Measurements from ENCODE around the gene PMF1. TPM values are rescaled to one million over a fixed set of nuclear protein-coding genes. Genes with fewer than 3 reads are reported as not detected.
A peak's percentile ranks its signal among the peaks of the same experiment; 100 is the strongest.

PMF1 gene
- total RNA-seq, 1 donor from 2014 or later, result 57.0 TPM

DNA sequence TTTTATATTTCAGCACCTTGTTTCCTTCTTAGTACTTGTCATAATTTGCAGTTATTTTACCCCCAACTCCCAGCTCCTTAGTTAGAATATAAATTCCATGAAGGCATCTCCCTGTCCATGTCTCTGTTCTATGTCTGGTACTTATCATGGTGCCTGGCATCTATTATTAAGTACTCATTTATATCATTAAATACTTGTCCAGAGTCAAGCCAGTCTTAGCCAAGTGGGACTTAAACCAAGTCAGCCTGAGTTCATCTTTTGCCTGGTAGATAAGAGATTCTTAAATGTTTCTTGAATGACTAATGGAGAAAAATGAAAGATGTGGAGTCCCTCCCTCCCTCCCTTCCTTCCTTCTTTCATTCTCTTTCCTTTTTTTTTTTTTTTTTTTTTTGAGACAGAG lies 9.5 kb upstream of the PMF1 start:
- Mint-ChIP-seq H3K27me3 (ENCODE audit: unreplicated experiment) (no peaks in the 10 kb centered on the region), H3K4me3 (ENCODE audit: unreplicated experiment) (no peak overlapping the region), H3K4me1 (ENCODE audit: unreplicated experiment) (peaks cover 1% of the 10 kb centered on the region), H3K9me3 (ENCODE audit: unreplicated experiment) (no peaks in the 10 kb centered on the region), H3K27ac (ENCODE audit: unreplicated experiment) (no peak overlapping the region), H3K36me3 (ENCODE audit: unreplicated experiment) (peaks cover 16% of the 10 kb centered on the region)
- TF ChIP-seq, protein P1, sequence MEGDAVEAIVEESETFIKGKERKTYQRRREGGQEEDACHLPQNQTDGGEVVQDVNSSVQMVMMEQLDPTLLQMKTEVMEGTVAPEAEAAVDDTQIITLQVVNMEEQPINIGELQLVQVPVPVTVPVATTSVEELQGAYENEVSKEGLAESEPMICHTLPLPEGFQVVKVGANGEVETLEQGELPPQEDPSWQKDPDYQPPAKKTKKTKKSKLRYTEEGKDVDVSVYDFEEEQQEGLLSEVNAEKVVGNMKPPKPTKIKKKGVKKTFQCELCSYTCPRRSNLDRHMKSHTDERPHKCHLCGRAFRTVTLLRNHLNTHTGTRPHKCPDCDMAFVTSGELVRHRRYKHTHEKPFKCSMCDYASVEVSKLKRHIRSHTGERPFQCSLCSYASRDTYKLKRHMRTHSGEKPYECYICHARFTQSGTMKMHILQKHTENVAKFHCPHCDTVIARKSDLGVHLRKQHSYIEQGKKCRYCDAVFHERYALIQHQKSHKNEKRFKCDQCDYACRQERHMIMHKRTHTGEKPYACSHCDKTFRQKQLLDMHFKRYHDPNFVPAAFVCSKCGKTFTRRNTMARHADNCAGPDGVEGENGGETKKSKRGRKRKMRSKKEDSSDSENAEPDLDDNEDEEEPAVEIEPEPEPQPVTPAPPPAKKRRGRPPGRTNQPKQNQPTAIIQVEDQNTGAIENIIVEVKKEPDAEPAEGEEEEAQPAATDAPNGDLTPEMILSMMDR (IDR thresholded peaks at IDR 0.05), result no peak
- no peak for DNase-seq (ENCODE audit: extremely low spot score, unreplicated experiment)

DNA sequence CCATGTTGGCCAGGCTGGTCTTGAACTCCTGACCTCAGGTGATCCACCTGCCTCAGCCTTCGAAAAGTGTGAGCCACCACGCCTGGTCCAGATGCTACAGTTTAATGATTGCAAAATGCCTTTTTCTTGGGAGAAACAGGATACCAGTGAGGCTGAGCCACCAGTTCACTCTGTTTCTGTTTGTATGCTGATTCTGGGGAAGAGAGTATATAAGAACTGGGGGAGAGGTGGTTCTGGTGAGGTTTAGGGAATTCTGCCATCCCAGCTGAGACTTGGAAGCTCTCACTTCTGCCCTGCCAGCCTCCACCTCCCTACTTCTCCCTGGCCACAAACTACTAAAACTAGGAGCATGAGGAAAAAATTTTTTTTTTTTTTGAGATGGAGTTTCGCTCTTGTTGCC lies 8.1 kb upstream of the PMF1 start:
- Mint-ChIP-seq H3K36me3 (ENCODE audit: unreplicated experiment) (peaks cover 24% of the 10 kb centered on the region), H3K27ac (ENCODE audit: unreplicated experiment) (no peak overlapping the region), H3K4me3 (ENCODE audit: unreplicated experiment) (no peak overlapping the region), H3K27me3 (ENCODE audit: unreplicated experiment) (no peaks in the 10 kb centered on the region), H3K4me1 (ENCODE audit: unreplicated experiment) (peaks cover 1% of the 10 kb centered on the region), H3K9me3 (ENCODE audit: unreplicated experiment) (no peaks in the 10 kb centered on the region)
- TF ChIP-seq, protein P1 (IDR thresholded peaks at IDR 0.05), result no peak
- no peak for DNase-seq (ENCODE audit: extremely low spot score, unreplicated experiment)

DNA sequence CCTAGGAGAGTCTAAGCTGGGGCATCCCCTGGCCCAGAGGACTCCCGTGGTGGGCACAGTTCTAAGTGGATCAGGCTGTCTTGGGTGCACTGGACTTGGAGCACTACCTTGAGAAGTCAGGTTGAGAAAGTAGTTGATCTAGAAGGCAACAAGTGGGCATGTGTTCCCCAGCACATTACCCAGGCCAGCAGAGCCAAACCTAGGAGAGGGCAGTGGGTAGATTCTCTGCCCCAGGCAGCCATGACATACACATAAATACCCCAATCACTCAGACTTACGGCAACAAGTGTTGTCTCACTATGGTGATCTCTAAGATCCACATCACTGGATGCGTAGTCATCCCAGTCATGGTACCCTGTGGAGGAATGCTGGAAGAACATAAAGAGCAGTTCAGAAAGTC lies 1.6 kb upstream of the PMF1 start:
- peaks cover 18% of the 10 kb centered on the region for H3K36me3 Mint-ChIP-seq (ENCODE audit: unreplicated experiment)
- TF ChIP-seq, protein P1 (IDR thresholded peaks at IDR 0.05), result no peak
- no peak overlapping the region for H3K27ac Mint-ChIP-seq (ENCODE audit: unreplicated experiment)
- no peak for DNase-seq (ENCODE audit: extremely low spot score, unreplicated experiment)
- H3K9me3 Mint-ChIP-seq (ENCODE audit: unreplicated experiment), result no peaks in the 10 kb centered on the region
- no peaks in the 10 kb centered on the region for H3K27me3 Mint-ChIP-seq (ENCODE audit: unreplicated experiment)
- H3K4me1 Mint-ChIP-seq (ENCODE audit: unreplicated experiment), result peaks cover 19% of the 10 kb centered on the region
- no peak overlapping the region for H3K4me3 Mint-ChIP-seq (ENCODE audit: unreplicated experiment)

DNA sequence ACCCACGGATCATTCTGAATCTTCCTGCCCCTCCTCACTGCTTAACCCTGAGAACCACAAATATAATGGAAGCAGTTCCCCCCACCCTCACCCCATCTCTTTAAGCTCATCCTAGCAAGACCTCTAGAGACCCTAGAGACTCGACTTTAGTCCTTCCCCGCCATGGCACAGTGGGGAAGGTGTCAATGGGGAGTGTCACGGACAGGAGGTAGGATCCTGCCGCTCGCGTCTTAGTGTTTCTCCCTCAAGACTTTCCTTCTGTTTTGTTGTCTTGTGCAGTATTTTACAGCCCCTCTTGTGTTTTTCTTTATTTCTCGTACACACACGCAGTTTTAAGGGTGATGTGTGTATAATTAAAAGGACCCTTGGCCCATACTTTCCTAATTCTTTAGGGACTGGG lies 677 bp upstream of the PMF1 start:
- Mint-ChIP-seq H3K4me3 (ENCODE audit: unreplicated experiment) (peak overlapping the region; percentile 93), H3K27me3 (ENCODE audit: unreplicated experiment) (no peaks in the 10 kb centered on the region)
- DNase-seq (ENCODE audit: extremely low spot score, unreplicated experiment), result no peak

DNA sequence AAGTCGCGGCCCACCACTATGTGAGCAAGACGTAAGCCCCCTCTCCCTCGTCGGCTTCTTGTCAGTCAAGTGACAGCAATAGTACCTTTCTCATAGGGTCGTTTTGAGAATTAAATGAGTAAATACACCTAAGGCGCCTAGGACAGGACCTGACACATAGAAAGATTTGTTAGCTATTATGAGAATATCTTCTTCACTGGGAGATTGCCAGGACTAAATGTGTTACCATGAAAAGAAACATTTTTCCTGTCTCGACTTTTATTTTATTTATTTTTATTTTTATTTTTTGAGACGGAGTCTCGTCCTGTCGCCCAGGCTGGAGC lies 798 bp downstream of the PMF1 start:
- peak overlapping the region; percentile 99 for H3K27ac Mint-ChIP-seq (ENCODE audit: unreplicated experiment)
- TF ChIP-seq, protein P1 (IDR thresholded peaks at IDR 0.05), result no peak
- H3K36me3 Mint-ChIP-seq (ENCODE audit: unreplicated experiment), result peaks cover 13% of the 10 kb centered on the region

More for the DNA sequence above, 677 bp upstream of the PMF1 start:
- H3K4me1 Mint-ChIP-seq (ENCODE audit: unreplicated experiment), result peaks cover 19% of the 10 kb centered on the region
- peak overlapping the region; percentile 99 for H3K27ac Mint-ChIP-seq (ENCODE audit: unreplicated experiment)
- H3K36me3 Mint-ChIP-seq (ENCODE audit: unreplicated experiment), result peaks cover 18% of the 10 kb centered on the region
- TF ChIP-seq, protein P1 (IDR thresholded peaks at IDR 0.05), result no peak
- H3K9me3 Mint-ChIP-seq (ENCODE audit: unreplicated experiment), result no peaks in the 10 kb centered on the region

More for the DNA sequence above, 798 bp downstream of the PMF1 start:
- DNase-seq (ENCODE audit: extremely low spot score, unreplicated experiment), result no peak
- H3K4me1 Mint-ChIP-seq (ENCODE audit: unreplicated experiment), result peaks cover 19% of the 10 kb centered on the region
- H3K4me3 Mint-ChIP-seq (ENCODE audit: unreplicated experiment), result peak overlapping the region; percentile 93
- no peaks in the 10 kb centered on the region for H3K27me3 Mint-ChIP-seq (ENCODE audit: unreplicated experiment)
- no peaks in the 10 kb centered on the region for H3K9me3 Mint-ChIP-seq (ENCODE audit: unreplicated experiment)

All from osteocyte (in vitro differentiated cells).